HG02678 (cell line): ENCODE data around the gene FARP1.

Experiments
- ATAC-seq: cut with Tn5 transposase; IDR thresholded peaks from one replicate; pipeline ENCODE4 v1.9.1; 2021; ENCODE audit warnings: mild to moderate bottlenecking, moderate library complexity; ENCODE audit not compliant: unreplicated experiment

FARP1 gene

DNA sequence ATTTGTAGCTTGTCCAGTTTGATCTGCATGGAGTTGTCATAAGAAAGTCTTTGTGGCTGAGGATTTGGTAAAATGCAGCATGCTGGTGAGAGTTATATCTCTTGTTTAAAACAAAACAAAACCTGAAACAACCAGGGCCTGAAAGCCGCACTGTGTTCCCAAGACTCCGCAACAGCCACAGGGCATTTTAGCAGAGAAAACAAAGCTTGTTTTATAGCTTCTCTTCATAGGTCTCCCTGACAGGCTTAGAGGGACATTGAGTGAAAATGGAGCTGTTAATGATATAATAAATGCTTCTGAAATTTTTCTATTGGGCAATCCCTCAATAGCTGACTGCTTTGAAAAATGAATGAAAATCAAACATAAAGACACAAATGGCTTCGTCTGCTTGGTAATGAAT lies 182.8 kb downstream of the FARP1 start:
- ATAC-seq: no peak

DNA sequence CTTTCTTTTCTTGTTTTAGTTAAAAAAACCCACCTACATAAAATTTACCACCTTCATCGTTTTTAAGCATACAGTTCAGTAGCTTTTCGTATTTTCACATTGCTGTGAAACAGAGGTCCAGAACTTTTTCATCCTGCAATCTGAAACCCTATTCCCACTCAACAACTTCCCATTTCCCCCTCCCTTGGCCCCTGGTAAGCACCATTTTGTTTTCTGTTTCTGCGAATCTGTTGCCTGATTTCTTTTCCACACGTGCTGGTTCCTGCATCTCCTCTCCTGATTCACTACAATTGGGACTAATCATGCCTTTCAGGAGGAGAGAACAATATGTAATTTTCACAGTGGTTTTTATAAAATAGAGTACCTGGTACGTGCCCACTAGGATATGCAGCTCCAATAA lies 183.4 kb downstream of the FARP1 start:
- ATAC-seq: no peak

DNA sequence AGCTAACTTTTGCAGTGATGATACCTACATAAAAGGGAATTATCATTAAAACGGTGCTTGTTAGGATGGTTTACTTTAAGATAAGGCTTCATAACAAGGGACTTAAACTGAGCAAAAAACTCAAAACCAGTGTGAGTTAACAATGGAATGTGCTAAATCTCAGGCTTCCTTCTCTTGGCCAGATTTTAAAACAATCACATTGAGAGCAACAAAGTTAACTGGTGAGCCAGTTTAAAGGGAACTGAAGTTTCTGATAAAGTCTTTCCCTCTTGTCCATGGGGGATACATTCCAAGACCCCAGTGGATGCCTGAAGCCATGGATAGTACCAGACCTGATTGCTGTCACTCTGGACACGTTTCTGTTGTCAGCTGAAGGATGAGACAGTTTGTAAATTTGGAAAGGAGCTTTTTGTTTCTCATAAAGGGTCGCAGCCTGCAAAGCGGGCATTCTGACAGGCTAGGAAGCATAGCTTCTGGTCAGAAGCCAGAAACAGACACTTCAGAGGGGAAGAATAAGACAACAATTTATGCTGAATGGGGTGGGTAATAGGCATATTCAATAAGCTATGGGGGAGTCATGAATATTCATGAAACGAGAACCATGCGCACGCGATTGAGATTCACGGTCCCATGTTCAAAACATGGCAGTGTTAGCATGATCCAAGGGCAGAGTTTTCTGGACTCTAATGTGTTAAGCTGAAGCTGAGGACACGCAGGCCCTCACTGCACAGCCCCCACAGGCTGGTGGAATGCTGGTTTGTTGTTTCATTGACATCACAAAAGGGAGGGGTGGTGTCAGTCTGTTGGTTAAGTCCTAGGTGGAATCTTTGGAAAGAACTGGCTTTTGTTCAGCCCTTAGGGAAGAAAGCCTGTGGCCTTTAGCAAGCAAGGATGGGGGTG lies 184.7 kb downstream of the FARP1 start:
- ATAC-seq: no peak

DNA sequence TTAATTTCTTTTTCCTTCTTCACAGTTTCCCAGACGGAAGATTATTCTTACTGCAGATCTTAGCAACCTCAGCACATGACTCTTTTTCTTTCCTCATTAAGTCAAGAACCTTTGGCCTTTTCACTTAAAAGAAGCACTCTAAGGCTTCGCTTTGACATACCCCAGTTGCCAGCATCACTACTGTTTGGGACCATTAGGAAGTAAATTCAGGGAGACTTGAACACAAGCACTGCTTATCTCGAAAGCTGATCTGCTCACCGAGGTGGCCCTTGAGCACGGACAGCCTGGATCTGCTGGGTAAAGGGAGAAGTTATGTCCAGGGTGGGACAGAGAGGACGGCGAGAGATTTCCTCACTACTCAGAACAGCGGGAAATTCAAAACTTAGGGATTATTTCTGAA lies 185.6 kb downstream of the FARP1 start:
- no peak for ATAC-seq

DNA sequence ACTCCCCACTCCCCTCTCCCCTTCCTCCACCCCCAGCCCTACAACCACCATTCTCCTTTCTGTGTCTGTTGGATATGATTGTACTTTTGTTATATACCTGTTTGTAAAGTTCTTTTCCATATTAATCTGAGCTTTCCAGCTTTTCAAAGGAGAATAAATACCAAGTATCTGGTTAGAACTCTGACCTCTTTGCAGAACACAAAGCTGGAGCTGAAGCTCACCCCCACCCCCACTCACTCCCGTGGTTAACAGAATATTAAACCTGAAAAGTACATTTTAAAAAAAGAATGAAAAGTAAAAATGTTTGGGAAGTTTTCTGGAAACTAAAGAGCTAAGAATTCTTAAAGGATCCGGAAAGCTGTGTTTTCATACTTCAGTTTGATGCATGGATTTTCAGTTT lies 189.3 kb downstream of the FARP1 start:
- ATAC-seq: no peak

DNA sequence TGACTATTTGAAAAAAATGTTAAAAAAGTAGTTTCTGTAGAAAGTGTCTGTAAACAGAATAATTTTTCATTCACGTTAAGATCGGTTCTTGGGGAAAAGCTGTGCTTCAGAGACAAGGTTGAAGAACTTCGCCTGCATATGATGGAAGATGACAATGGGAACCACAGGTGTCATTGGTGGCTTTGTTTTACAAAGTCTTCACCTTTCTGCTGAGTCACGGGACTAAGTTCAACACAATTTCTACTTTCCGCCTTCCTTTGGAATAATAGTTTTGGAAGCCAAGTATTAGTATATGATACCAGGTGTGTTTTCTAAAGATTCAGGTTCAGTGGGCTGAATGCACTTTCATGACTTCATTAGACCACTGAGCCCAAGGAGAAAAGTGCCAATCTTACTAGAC lies 189.8 kb downstream of the FARP1 start:
- no peak for ATAC-seq

DNA sequence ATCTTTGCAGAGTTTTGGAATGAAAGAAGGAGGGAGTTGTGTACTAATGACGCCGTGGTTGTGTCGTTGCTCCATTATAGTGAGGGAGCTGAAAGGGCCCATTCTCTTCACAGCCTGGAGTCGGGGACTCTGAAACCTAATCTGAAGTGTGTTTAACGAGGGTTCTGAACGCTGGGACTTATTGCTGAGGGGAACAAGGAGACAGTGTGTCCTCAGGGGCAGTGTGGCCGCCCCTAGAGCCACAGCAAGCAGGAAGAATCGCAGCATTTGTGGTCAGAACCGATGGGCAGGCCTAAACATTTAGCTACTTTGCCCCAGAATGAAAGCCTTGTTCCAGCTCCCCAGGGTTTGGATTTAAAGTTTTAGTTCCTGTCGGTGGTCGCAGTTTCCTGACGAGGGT lies 190.6 kb downstream of the FARP1 start:
- ATAC-seq: no peak

DNA sequence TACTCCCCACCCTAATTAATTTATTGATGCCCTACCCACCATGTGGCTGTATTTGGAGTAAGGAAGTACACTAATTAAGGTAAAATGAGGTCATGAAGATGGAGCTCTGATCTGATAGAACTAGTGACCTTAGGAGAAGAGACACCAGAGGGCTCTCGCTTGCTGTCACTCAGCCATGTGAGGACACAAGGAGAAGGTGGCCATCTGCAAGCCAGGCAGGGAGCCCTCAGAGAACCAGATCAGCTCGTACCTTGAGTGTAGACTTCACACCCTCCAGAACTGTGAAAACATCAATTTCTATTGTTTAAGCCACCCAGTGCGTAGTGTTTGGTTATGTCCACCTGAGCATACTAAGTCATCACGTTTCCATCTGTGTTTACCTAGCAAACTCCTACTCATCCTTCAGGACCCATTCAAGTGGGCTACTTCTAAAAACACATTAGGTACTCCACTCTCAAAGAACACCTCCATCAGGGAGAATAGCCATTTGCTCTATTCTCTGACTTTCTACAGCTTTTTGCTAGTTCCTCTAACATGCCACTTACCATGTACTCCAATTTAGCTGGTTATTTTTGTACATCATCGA lies 191.8 kb downstream of the FARP1 start:
- ATAC-seq: no peak

DNA sequence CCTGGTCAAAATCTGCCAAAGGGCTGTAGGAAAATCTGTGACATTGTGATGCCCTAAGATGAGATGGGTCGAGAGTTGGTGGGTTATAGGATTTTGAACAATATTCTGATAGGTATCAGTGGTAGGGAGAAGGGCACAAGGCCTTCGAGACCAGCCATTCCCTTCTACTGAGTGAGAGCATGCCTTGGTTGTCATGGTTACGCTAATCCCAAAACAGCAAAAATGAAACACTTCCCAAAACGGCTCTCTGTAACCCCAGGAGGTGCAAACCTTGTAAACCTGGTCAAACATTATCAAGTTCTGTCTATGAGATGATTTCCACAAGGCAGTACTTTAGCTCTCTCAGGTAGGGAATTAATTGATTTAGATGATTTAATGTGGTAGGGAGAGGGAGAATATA lies 192.8 kb downstream of the FARP1 start:
- ATAC-seq: no peak

DNA sequence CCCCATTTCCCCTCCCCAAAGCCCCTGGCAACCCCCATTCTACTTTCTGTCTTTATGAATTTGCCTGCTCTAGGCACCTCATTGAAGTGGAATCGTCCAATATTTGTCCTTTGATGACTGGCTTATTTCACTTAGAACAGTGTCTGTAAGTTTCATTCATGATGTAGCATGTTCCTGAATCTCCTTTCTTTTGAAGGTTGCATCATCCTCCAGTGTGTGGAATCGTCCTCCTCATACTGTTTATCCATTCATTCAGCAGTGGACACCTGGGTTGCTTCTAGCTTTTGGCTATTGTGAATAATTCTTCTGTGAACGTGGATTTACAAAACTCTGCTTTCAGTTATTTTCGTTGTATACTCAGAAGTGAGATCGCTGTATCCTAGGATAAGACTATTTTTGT lies 195.4 kb downstream of the FARP1 start:
- ATAC-seq: no peak

DNA sequence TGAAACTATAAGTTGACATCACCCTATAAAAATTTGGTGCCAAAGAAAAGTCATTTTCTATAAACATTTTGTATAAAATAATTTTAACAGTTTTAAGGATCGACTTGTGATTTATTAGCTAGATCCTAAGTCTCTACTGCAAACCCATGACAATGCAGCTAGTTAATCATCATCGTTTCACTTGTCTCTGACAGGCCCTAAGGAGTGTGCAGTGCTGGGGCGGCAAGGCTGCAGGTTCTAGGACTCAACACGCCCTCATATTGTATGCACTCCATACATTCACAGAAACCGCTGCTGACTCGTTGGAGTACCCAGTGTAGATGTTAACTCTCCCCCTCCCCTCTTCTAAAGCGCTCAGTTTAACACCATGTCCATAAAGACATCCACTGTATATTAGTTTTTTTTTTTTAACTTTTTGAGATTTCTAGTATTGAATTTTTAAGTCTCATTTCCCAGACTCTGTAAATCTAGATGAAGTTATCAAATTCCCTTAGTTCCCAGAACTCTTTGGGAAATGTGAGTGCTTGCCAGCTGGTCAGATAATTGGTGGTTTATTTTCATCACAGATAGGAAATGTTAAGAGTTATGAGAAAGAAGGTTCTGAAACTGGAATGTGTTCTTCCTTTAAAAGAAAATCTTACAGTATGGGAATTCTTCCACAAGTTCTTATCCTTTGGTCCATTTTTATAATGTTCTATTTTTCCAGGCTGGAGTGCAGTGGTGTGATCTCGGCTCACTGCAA lies 197.0 kb downstream of the FARP1 start:
- no peak for ATAC-seq

DNA sequence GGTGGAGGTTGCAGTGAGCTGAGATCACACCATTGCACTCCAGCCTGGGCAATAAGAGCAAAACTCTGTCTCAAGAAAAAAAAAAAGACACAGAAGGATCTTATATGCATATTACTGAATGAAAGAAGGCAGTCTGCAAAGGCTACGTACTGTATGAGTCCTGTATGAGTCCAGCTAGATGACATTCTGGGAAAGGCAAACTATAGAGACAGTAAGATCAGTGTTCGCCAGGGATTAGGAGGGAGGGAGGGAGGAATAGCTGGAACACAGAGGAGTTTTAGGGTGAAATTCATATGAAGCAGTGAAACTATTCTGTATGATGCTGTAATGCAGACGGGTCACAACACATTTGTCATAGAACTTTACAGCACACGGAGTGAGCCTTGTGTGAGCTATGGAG lies 200.1 kb downstream of the FARP1 start:
- no peak for ATAC-seq

DNA sequence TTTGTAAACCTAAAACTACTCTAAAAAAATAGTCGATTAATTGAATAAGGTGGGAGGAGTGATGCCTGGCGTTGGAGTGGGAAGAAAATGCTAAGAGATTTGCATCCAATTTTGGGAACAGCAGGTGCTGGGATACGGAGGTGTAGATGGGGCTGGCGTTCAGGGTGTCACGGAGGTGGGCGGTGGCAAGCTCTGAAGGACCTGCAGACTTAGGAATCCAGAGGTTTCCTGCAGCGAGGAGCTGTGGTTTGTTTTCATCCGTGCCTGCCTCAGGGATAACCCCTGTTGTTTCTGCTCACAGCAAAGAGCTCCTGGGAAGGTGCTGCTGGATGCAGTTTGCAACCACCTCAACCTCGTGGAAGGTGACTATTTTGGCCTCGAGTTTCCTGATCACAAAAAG lies 200.6 kb downstream of the FARP1 start:
- no peak for ATAC-seq

DNA sequence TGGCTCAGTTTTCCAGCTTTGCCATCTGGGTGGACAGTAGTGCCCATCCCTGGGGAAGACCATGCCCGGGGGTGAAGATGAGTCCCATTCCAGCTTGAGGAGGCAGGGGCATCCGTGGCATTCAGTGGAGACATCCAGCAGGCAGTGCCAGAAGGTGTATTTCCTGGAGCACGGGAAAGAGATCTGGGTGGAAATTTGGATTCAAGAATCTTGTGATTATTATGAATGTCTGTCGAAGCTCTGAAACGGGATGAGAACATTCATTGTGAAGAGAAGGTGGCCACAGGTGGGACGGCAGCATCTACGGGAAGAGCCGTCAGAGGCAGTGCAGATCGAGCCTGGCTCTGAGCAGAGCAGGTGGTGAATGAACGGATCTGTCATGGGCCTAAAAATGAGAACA lies 201.5 kb downstream of the FARP1 start:
- no peak for ATAC-seq

DNA sequence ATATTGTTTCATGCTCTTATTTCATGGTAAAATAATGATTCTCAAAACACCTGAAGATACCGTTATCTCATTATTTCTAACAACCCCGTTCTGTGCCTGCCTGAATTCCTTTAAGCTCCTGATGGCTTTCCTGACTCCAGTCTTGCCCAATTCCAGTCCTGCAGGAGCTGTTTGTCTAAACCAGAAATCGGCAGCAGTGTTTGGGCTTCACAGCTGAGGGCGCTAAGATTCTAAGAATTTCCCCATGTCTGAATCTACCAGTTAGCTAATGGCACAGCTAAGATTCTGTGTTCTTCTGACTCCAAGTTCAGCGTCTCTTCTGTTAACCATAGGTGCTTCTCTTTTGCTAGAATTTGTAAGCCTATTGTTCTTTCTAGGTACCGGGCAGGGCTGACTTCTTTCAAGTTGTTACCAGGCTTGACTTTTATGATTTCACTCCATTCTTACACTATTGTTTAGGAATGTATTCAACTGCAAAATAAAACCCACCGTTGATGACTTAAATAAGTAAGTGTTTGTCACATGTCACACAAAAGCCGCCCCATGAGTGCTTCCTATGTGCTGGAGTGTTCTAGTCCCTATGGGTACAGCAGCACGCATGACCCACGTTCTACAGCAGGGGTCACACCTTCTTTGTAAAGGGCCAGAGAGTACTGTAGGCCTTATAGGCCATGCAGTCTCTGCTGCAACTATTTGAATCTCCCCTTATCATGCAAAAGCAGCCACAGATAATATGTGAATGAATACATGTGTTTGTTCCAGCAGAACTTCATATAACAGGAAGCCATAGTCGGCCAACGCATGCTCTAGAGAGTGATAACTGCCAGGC lies 202.4 kb downstream of the FARP1 start:
- ATAC-seq: no peak

DNA sequence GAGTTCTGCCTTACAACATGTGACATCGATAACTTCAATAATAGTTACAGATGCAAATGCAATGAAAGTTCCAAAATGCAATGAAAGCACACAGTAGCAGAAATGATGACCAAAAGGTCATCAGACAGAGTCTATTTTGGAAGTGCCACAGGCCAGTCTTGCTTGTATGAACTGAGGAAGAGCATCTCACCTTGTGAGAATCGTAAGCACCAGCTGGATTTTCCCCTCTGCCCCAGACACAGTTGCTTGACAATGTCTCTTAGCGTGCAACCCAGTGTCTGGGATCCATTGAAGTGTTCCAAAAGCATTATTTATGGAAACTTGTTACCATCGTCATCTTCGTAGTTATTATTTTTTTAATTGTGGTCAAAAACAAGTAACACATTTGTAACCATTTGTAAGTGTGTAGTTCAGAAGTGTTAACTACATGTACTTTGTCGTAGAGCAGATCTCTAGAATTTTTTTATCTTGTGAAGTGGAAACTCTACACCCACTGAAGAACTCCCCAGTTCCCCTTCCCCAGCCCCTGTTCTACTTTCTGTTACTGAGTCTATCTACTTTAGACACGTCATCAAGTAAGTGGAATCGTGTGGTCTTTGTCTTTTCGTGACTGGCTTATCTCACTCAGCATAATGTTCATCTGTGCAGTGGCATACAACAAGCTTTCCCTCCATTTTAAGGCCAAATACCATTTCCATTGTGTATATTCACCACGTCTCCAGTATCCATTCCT lies 204.2 kb downstream of the FARP1 start:
- no peak for ATAC-seq

DNA sequence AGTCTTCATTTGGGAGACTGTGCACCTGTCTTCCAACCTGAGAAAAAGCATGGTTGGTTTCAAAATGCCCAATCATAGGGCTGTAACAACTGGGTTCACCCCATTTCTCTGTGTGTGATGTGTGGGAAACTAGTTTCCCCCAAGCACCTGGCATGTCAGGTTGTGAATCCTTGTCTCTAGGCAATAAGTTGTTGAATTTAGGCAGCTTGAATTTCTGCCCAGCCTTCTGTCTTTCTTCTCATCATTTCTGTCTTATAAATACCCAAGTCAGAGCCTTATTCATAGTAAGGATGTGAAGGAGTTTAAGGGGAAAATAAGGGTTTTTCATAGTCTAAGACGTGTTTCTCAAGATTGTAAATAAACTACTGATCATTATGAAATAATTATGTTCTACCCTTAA lies 204.9 kb downstream of the FARP1 start:
- no peak for ATAC-seq

DNA sequence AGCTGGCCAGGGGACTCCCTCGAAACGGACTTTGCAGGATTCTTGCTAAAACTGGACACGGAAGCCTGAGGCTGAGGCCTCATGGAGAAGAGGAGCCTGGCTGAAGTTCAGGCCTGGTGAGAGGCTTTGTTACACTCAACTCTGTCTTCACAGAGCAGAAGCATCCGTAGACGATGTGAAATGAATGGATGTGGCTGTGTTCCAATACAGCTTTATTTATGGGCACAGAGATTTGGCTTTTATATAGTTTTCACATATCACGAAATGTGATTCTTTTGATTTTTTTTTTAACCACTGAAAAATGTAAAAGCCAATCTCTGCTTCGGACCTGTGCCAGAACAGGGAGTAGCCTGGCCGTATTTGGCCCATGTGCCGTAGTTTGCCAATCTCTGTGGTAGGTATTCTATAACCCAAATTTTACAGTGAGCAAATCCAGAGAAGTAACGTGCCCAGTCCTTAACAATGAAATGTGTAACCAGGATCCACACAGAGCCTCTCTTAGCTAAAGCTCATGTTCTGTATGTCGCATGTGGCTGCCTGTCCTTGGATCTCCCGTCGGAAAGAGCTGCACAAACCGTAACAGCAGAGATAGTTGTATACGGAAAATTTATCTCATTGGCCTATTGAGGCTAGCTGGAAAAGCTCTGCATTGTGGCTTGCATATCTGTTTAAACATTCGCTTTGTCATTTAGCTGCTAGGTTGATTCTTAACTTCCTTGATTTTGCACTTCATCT lies 205.7 kb downstream of the FARP1 start:
- ATAC-seq: no peak

DNA sequence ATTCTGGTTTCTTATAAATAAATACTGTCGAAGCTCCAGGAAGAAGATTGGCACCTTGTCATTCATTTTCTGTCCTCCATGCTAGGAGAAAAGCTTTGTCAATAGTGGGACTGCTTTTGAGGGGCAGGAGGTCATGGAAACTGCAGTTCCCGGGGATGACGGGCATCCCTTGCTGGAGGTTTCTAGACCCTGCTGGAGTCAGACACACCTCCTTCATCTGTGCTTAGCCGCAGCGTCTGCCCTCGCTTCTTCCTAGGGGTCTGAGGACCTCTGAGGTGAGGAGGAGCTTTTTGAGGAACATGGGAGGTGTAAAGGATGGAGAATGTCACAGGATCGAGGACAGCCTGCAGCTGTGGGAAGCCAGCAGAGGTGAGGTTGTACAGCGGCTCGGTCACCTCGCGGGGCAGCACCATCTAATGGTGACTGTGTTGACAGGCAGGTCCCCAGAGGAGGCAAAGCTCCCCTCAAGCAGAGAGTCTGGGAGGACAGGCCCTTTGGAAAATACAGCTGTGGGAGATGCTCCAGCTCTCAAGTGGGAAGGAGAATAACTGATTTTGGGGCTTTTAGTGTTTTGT lies 206.9 kb downstream of the FARP1 start:
- no peak for ATAC-seq
